ENCODE data around the gene LINC00237. TPM values are rescaled to one million over a fixed set of nuclear protein-coding genes. Genes with fewer than 3 reads are reported as not detected.

Gene LINC00237
- total and polyA plus RNA-seq, 2 of the 8 experiments (the other 6 are each of a cell fraction or from before 2014, with no cell fraction given) = 0.28 to 1.4 TPM

DNA sequence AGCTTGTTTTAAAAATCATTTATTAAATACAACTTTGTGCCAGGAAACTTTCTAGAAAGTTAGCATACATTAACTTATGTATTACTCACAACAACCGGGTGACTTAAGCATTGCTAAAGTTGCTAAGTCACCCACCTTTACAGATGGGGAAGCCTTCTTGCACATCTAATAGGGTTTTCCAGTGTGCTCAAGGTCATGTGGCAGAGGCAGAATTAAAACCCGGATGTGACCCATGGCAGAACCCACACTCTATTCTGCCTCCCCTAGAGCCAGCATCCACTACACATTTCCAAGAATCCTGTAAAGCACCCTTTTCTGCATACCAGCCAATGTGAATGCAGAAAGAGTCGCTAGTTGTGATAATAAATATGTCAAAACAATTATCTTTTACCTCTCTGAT lies 13.4 kb downstream of the LINC00237 start (continued):
- TF ChIP-seq CHD7 (IDR thresholded peaks at IDR 0.05; ENCODE audit: insufficient replicate concordance, low read length) (no peak), RXRA (IDR thresholded peaks at IDR 0.05; ENCODE audit: insufficient read depth, low read depth, low read length) (no peak), MAX (IDR thresholded peaks at IDR 0.05) (no peak), RFX5 (IDR thresholded peaks at IDR 0.05; ENCODE audit: borderline replicate concordance, low read depth, low read length) (no peak), ATF2 (IDR thresholded peaks at IDR 0.05; ENCODE audit: low read length) (no peak), KDM4A (IDR thresholded peaks at IDR 0.05; ENCODE audit: low read depth, low read length, severe bottlenecking) (no peak), JUND (IDR thresholded peaks at IDR 0.05; ENCODE audit: low read length) (no peak), POU5F1 (IDR thresholded peaks at IDR 0.05; ENCODE audit: low read depth, low read length) (no peak), TBP (IDR thresholded peaks at IDR 0.05; ENCODE audit: low read depth, low read length) (no peak), NRF1 (IDR thresholded peaks at IDR 0.05; ENCODE audit: low read depth, low read length) (no peak)
